H1 (cell line): Measurements from ENCODE around the gene SLC6A18. TPM values are rescaled to one million over a fixed set of nuclear protein-coding genes. Genes with fewer than 3 reads are reported as not detected.

ENCODE experiments used
- CTCF ChIA-PET: fragments of 300-600 bp; sonication (Branson Sonifier 250); formaldehyde crosslinking; loops from one replicate; lab custom pipeline; 2021; ENCODE audit not compliant: partially characterized antibody; lab: Charles Lee
- POLR2A ChIA-PET: fragments of 300-600 bp; sonication (Branson Sonifier 250); formaldehyde crosslinking; loops from one replicate; lab custom pipeline; 2021; ENCODE audit warnings: inconsistent platforms; ENCODE audit not compliant: partially characterized antibody; lab: Charles Lee
- DNase-seq, 2 experiments: peaks; one replicate each; pipeline versions ENCODE4 v3.0.0 to v3.0.0-alpha.2; 2010 to 2022; ENCODE audit warnings: low spot score in 2 of 2, low read depth in 1 of 2, mixed read lengths in 1 of 2
- FAIRE-seq: peaks from 2 replicates; lab custom pipeline; 2011; peaks lifted over from hg19 to GRCh38; lab: Jason Lieb, UNC
- H2AFZ ChIP-seq: 2 replicates; pipeline ENCODE4 v1.8.1; 2012; ENCODE audit warnings: low read length, inconsistent platforms
- H2AK5ac ChIP-seq: 2 replicates; pipeline ENCODE4 v1.6.1; 2013; ENCODE audit warnings: low read depth, low read length
- H2BK120ac ChIP-seq: replicated peaks from 2 replicates; pipeline ENCODE3; 2013; ENCODE audit warnings: low read depth, low read length, inconsistent platforms
- H2BK12ac ChIP-seq: 2 replicates; pipeline ENCODE4 v1.6.1; 2013; ENCODE audit warnings: low read depth, low read length
- H2BK15ac ChIP-seq: 2 replicates; pipeline ENCODE4 v1.6.1; 2013; ENCODE audit warnings: low read length
- H2BK20ac ChIP-seq: 2 replicates; pipeline ENCODE4 v1.6.1; 2013; ENCODE audit warnings: low read length
- H2BK5ac ChIP-seq: 2 replicates; pipeline ENCODE4 v1.6.1; 2013; ENCODE audit warnings: low read depth, low read length
- H3K14ac ChIP-seq: 2 replicates; pipeline ENCODE4 v1.6.1; 2013; ENCODE audit warnings: inconsistent platforms; ENCODE audit not compliant: insufficient read length
- H3K18ac ChIP-seq: 2 replicates; pipeline ENCODE4 v1.6.1; 2013; ENCODE audit warnings: low read length; ENCODE audit errors: extremely low read depth
- H3K23ac ChIP-seq: 2 replicates; pipeline ENCODE4 v1.6.1; 2013; ENCODE audit warnings: inconsistent platforms; ENCODE audit not compliant: insufficient read length
- H3K23me2 ChIP-seq: 2 replicates; pipeline ENCODE4 v1.6.1; 2013; ENCODE audit warnings: low read depth, low read length
- H3K27ac ChIP-seq: 2 replicates; pipeline ENCODE4 v1.6.1; 2011; ENCODE audit warnings: low read depth, low read length, inconsistent platforms
- H3K27me3 ChIP-seq, 4 experiments: replicated peaks in 1 of 4; 1 replicate in 1 of 4; 2 replicates in 3 of 4; pipeline versions ENCODE4 v1.6.1 to v1.8.1; 2011 to 2013; ENCODE audit warnings: low read length in 3 of 4, mild to moderate bottlenecking in 3 of 4, inconsistent platforms in 2 of 4, mixed read lengths in 2 of 4, moderate library complexity in 1 of 4; ENCODE audit not compliant: control insufficient read depth in 3 of 4, insufficient read depth in 3 of 4; ENCODE audit errors: extremely low read depth in 1 of 4
- H3K36me3 ChIP-seq, 4 experiments: 2 replicates each; pipeline versions ENCODE4 v1.6.1 to v1.8.1; 2011 to 2013; ENCODE audit warnings: mild to moderate bottlenecking in 4 of 4, low read length in 3 of 4, moderate library complexity in 2 of 4, control low read depth in 1 of 4, inconsistent platforms in 1 of 4; ENCODE audit not compliant: insufficient read depth in 4 of 4, control insufficient read depth in 2 of 4
- H3K4ac ChIP-seq: replicated peaks from 2 replicates; pipeline ENCODE3; 2013; ENCODE audit warnings: low read length, low read depth, mixed read lengths, inconsistent platforms; ENCODE audit not compliant: insufficient read length
- H3K4me1 ChIP-seq, 4 experiments: replicated peaks in 1 of 4; 1 replicate in 1 of 4; 2 replicates in 3 of 4; pipeline versions ENCODE4 v1.6.1 to v1.8.1; 2011 to 2013; ENCODE audit warnings: low read length in 3 of 4, inconsistent platforms in 2 of 4, mixed read lengths in 1 of 4; ENCODE audit not compliant: insufficient read depth in 4 of 4, control insufficient read depth in 3 of 4
- H3K4me2 ChIP-seq, 2 experiments: 2 replicates each; pipeline versions ENCODE4 v1.6.1 to v1.8.1; 2011 to 2013; ENCODE audit warnings: low read depth in 2 of 2, low read length in 2 of 2, control low read depth in 1 of 2, inconsistent platforms in 1 of 2, mild to moderate bottlenecking in 1 of 2; ENCODE audit not compliant: insufficient read depth in 1 of 2
- H3K4me3 ChIP-seq, 4 experiments: fragments of 200-600, 300-600 bp in 1 of 4; sonication (generic), shearing (Covaris generic), sonication (Bioruptor Twin) in 1 of 4; 2 replicates each; pipeline versions ENCODE4 v1.5.1 to v1.8.1; 2011 to 2016; ENCODE audit warnings: low read length in 4 of 4, low read depth in 3 of 4, control low read depth in 2 of 4, inconsistent platforms in 2 of 4, mild to moderate bottlenecking in 2 of 4, mixed read lengths in 1 of 4, moderate library complexity in 1 of 4; ENCODE audit not compliant: insufficient read depth in 2 of 4; ENCODE audit errors: extremely low read depth in 1 of 4
- H3K56ac ChIP-seq: replicated peaks from 2 replicates; pipeline ENCODE3; 2013; ENCODE audit warnings: low read depth, mild to moderate bottlenecking, mixed read lengths, low read length, inconsistent platforms; ENCODE audit not compliant: insufficient read length
- H3K79me1 ChIP-seq: 2 replicates; pipeline ENCODE4 v1.6.1; 2013; ENCODE audit warnings: low read depth, low read length, control low read depth
- H3K79me2 ChIP-seq, 2 experiments: 2 replicates each; pipeline versions ENCODE4 v1.6.1 to v1.8.1; 2012 to 2013; ENCODE audit warnings: low read length in 2 of 2, mild to moderate bottlenecking in 2 of 2, inconsistent platforms in 1 of 2; ENCODE audit not compliant: insufficient read depth in 2 of 2, control insufficient read depth in 1 of 2
- H3K9ac ChIP-seq, 4 experiments: replicated peaks in 1 of 4; 1 replicate in 1 of 4; 2 replicates in 3 of 4; pipeline versions ENCODE4 v1.6.1 to v1.8.1; 2011 to 2013; ENCODE audit warnings: low read depth in 3 of 4, low read length in 3 of 4, control low read depth in 2 of 4, mild to moderate bottlenecking in 2 of 4, moderate library complexity in 2 of 4, inconsistent platforms in 1 of 4; ENCODE audit errors: extremely low read depth in 1 of 4
- H3K9me3 ChIP-seq, 2 experiments: 2 replicates each; pipeline versions ENCODE4 v1.6.1 to v1.8.1; 2012 to 2013; ENCODE audit warnings: mild to moderate bottlenecking in 2 of 2, moderate library complexity in 2 of 2, control low read depth in 1 of 2, inconsistent platforms in 1 of 2, low read depth in 1 of 2, low read length in 1 of 2, mixed read lengths in 1 of 2; ENCODE audit not compliant: insufficient read depth in 2 of 2
- H4K20me1 ChIP-seq, 2 experiments: replicated peaks in 1 of 2; 2 replicates each; pipeline versions ENCODE3 to v1.8.1; 2011 to 2013; ENCODE audit warnings: inconsistent platforms in 2 of 2, low read length in 2 of 2, mild to moderate bottlenecking in 1 of 2; ENCODE audit not compliant: insufficient read depth in 2 of 2, control insufficient read depth in 1 of 2
- H4K5ac ChIP-seq: 2 replicates; pipeline ENCODE4 v1.6.1; 2013; ENCODE audit warnings: low read length, low read depth, mixed read lengths, inconsistent platforms; ENCODE audit not compliant: insufficient read length
- H4K8ac ChIP-seq: 2 replicates; pipeline ENCODE4 v1.8.0; 2013; ENCODE audit warnings: mild to moderate bottlenecking, moderate library complexity, low read length, inconsistent platforms; ENCODE audit not compliant: insufficient read depth; ENCODE audit errors: extremely low read depth
- H4K91ac ChIP-seq: replicated peaks from 2 replicates; pipeline ENCODE3; 2013; ENCODE audit warnings: low read length, mixed read lengths, inconsistent platforms; ENCODE audit not compliant: insufficient read length
- CBX8 ChIP-seq: fragments of 300-800, 300-1000 bp; sonication (generic); IDR thresholded peaks from 2 replicates; pipeline ENCODE4 v1.7.1; 2016; ENCODE audit warnings: low read depth, low read length, borderline replicate concordance
- CREB1 ChIP-seq: IDR thresholded peaks from 2 replicates; pipeline ENCODE4 v1.6.1; 2012; ENCODE audit warnings: inconsistent platforms
- CTBP2 ChIP-seq: IDR thresholded peaks from 2 replicates; pipeline ENCODE4 v1.7.0; 2011; ENCODE audit warnings: borderline replicate concordance, mild to moderate bottlenecking, moderate library complexity, mixed read lengths, low read length; ENCODE audit not compliant: insufficient read depth, insufficient read length
- KDM5A ChIP-seq: fragments of 200-600 bp; IDR thresholded peaks from 2 replicates; pipeline ENCODE4 v1.7.1; 2012; ENCODE audit warnings: mild to moderate bottlenecking, low read length, inconsistent platforms, mixed read lengths
- SIRT6 ChIP-seq: IDR thresholded peaks from one replicate; pipeline ENCODE4 v1.7.1; 2012; ENCODE audit warnings: low read length, inconsistent platforms
- TAF7 ChIP-seq: optimal IDR thresholded peaks from 2 replicates; pipeline ENCODE3; 2011; ENCODE audit warnings: low read depth, mild to moderate bottlenecking, inconsistent platforms, low read length, moderate library complexity, borderline replicate concordance
- TEAD4 ChIP-seq: IDR thresholded peaks from 2 replicates; pipeline ENCODE4 v1.6.1; 2012; ENCODE audit warnings: low read depth, low read length, inconsistent platforms, mixed read lengths
- ZNF274 ChIP-seq: IDR thresholded peaks from 2 replicates; pipeline ENCODE4 v1.7.0; 2012; ENCODE audit warnings: low read length, borderline replicate concordance; ENCODE audit errors: extremely low read depth
- WGBS, 2 experiments: shearing (Covaris generic) in 1 of 2; methylation state at CpG; one replicate each; pipeline versions ENCODE4 v1.1.6 to v1.1.7; 2013 to 2015; ENCODE audit warnings: low lambda C conversion rate in 2 of 2, mixed read lengths in 2 of 2, inconsistent platforms in 1 of 2, low coverage in 1 of 2, missing lambda C conversion rate in 1 of 2; ENCODE audit not compliant: insufficient replicate concordance in 2 of 2, insufficient coverage in 1 of 2, insufficient read length in 1 of 2; ENCODE audit errors: extremely low coverage in 1 of 2, missing lambda C conversion rate in 1 of 2; 5-methylcytosine and 5-hydroxymethylcytosine counted together
- polyA plus RNA-seq, 7 experiments: library from polyadenylated mRNA; depleted of rRNA in 3 of 7; stranded (reverse) in 5 of 7; unstranded in 2 of 7; fragments of >200 nt in 5 of 7; fragments of 200-250 nt in 2 of 7; gene quantifications; 1 replicate in 5 of 7; 2 replicates in 1 of 7; 4 replicates in 1 of 7; pipeline versions ENCODE4 v1.2.1 to v1.2.3, GENCODE V29; 2011 to 2013; ENCODE audit warnings: missing spikeins in 2 of 7, mixed read lengths in 2 of 7
- total RNA-seq: library from RNA; stranded (reverse); fragmentation: NEBNext Ultra II Directional; extraction: Animal tissue kit (Norgen Biotek cat#: 25700); gene quantifications from 2 replicates; pipeline ENCODE4 v1.2.1, GENCODE V29; 2021
- TF ChIP-seq, protein P1 (sequence below): IDR thresholded peaks from 2 replicates; pipeline ENCODE4 v1.6.1; 2012; ENCODE audit warnings: low read length, inconsistent platforms
- TF ChIP-seq, protein P2 (sequence below): IDR thresholded peaks from 2 replicates; pipeline ENCODE4 v1.6.1; 2011; ENCODE audit warnings: low read depth, mild to moderate bottlenecking, low read length; ENCODE audit not compliant: insufficient read depth

The SLC6A18 gene
- total and polyA plus RNA-seq, 2 of the 8 experiments (the other 6 are each of a cell fraction or from before 2014, with no cell fraction given), result not detected

DNA sequence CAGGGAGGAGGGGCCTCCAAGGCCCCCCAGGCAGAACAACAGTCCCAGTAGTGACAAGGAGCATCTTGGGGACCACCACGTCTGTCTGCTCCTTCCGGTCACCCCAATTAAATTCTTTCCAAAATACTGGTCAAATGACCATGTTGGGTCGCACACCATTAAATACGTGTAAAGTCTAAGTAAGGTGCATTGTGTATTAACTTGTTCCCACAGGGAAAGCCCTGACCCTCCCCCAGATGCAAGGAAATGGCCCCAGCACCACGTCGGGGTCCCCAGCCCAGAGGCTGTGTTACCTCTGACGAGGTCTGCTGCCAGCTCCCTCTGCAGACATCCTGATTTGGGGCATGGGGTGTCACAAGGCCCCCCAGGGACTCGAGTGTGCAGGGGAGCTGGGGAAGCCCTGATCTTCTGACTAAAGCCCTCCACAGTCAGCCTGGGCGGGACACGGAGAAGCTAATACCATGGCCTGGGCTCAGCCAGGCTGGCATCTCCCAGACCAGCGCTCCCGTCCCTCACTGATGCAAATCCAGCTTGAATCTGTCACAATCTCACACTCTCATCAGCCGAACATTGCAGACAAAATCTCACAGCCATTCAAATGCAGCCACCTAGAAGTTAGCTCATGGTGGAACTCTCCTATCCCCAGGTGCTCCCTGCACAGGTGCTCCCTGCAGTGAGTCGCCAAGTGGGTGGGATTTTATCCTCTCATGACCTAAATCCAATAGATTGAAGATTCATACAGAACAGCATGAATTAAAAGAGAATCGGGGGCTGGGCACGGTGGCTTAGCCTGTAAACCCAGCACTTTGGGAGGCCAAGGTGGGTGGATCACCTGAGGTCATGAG lies 56.1 kb downstream of the SLC6A18 start:
- DNase-seq (no peak), FAIRE-seq (no peak)
- no peak overlapping the region for H2BK12ac ChIP-seq
- no peak overlapping the region for H2BK120ac ChIP-seq
- H3K9ac ChIP-seq, result no peak overlapping the region
- whole genome bisulfite sequencing, 2 experiments, result 90% methylated on average over 16 of the region's 16 CpGs; no CpG with 5 or more reads in 1 of the 2 experiments
- H3K56ac ChIP-seq, result no peak overlapping the region
- no peak overlapping the region for H3K18ac ChIP-seq
- H2BK5ac ChIP-seq, result no peak overlapping the region
- H3K4me1 ChIP-seq, result no peaks in the 10 kb centered on the region
- no peaks in the 10 kb centered on the region for H3K23me2 ChIP-seq
- peaks cover 0 to 18% (median 8%) of the 10 kb centered on the region in 4 experiments; a peak in 4 of 8 replicates for H3K36me3 ChIP-seq
- no peak overlapping the region for H4K5ac ChIP-seq
- CTCF ChIA-PET, result interaction anchor here (1.4 kb wide), 1 partner anchor 114 kb away, joined by 3 read pairs; no protein-coding TSS in a partner anchor
- no peak overlapping the region for H2BK15ac ChIP-seq
- H2AK5ac ChIP-seq, result no peak overlapping the region
- H3K9me3 ChIP-seq, result no peaks in the 10 kb centered on the region
- H4K8ac ChIP-seq, result no peak overlapping the region
- H3K79me1 ChIP-seq, result peaks cover 3% of the 10 kb centered on the region
- H3K4me2 ChIP-seq, result no peak overlapping the region
- no peak overlapping the region for H3K23ac ChIP-seq
- H2AFZ ChIP-seq, result no peak overlapping the region
- peaks cover 0 to 23% of the 10 kb centered on the region in 2 experiments; a peak in 2 of 4 replicates for H3K79me2 ChIP-seq
- no peak overlapping the region for H3K27ac ChIP-seq
- H3K4ac ChIP-seq, result no peak overlapping the region
- no peak overlapping the region for H3K14ac ChIP-seq
- POLR2A ChIA-PET, result no interaction called here
- no peak overlapping the region for H2BK20ac ChIP-seq
- H3K27me3 ChIP-seq, result no peaks in the 10 kb centered on the region
- H4K91ac ChIP-seq, result no peak overlapping the region
- no peak overlapping the region for H3K4me3 ChIP-seq
- peaks cover 6 to 12% of the 10 kb centered on the region in 2 experiments for H4K20me1 ChIP-seq
- no peak for TF ChIP-seq KDM5A
- no peak for TF ChIP-seq TAF7
- no peak for TF ChIP-seq ZNF274
- TF ChIP-seq, protein P1, sequence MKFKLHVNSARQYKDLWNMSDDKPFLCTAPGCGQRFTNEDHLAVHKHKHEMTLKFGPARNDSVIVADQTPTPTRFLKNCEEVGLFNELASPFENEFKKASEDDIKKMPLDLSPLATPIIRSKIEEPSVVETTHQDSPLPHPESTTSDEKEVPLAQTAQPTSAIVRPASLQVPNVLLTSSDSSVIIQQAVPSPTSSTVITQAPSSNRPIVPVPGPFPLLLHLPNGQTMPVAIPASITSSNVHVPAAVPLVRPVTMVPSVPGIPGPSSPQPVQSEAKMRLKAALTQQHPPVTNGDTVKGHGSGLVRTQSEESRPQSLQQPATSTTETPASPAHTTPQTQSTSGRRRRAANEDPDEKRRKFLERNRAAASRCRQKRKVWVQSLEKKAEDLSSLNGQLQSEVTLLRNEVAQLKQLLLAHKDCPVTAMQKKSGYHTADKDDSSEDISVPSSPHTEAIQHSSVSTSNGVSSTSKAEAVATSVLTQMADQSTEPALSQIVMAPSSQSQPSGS, result no peak
- TF ChIP-seq, protein P2, sequence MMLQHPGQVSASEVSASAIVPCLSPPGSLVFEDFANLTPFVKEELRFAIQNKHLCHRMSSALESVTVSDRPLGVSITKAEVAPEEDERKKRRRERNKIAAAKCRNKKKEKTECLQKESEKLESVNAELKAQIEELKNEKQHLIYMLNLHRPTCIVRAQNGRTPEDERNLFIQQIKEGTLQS, result no peak
- no peak for TF ChIP-seq CREB1
- TF ChIP-seq TEAD4, result no peak
- TF ChIP-seq SIRT6, result no peak
- no peak for TF ChIP-seq CTBP2
- no peak for TF ChIP-seq CBX8
